GM12801 (cell line): ENCODE results near the gene KCNAB2.

Experiments
- CTCF ChIP-seq: IDR thresholded peaks from one replicate; pipeline ENCODE4 v1.5.1; 2011; ENCODE audit warnings: control low read depth; ENCODE audit not compliant: insufficient read length; ENCODE audit errors: extremely low read depth

KCNAB2 gene

GRCh38 chr1:6073480-6074053 is 27.9 kb downstream of the KCNAB2 start:
- TF ChIP-seq CTCF = no peak

- TF ChIP-seq CTCF = no peak
Observed at GRCh38 chr1:6074192-6074901, 28.7 kb downstream of the KCNAB2 start.

GRCh38 chr1:6075748-6076147 is 30.1 kb downstream of the KCNAB2 start:
- no peak for TF ChIP-seq CTCF

- TF ChIP-seq CTCF = no peak
Observed at GRCh38 chr1:6077506-6077905, 31.8 kb downstream of the KCNAB2 start.

- no peak for TF ChIP-seq CTCF
Observed at GRCh38 chr1:6077919-6078318, 32.2 kb downstream of the KCNAB2 start.

- no peak for TF ChIP-seq CTCF
Observed at GRCh38 chr1:6080469-6080868, 34.8 kb downstream of the KCNAB2 start.

GRCh38 chr1:6081901-6082300 is 36.2 kb downstream of the KCNAB2 start:
- TF ChIP-seq CTCF = no peak
